Activated CD8-positive, alpha-beta T cell treated with anti-CD3 and anti-CD28 coated beads for 36 hours (primary cell): ENCODE measurements around the gene ZFP36L1. TPM values are rescaled to one million over a fixed set of nuclear protein-coding genes. Genes with fewer than 3 reads are reported as not detected.

Experiments
- ATAC-seq: fragments of 200-7000 bp; cut with Tn5 transposase; one replicate; pipeline ENCODE4 v1.10.0; 2021; ENCODE audit warnings: mild to moderate bottlenecking, moderate library complexity
- CTCF ChIA-PET: fragments of 350-600 bp; sonication (Branson Sonifier 250); formaldehyde crosslinking; loops from one replicate; lab custom pipeline; 2021; ENCODE audit warnings: antibody characterized with exemption; lab: Charles Lee
- POLR2A ChIA-PET: fragments of 350-600 bp; sonication (Branson Sonifier 250); formaldehyde crosslinking; loops from one replicate; lab custom pipeline; 2021; ENCODE audit warnings: antibody characterized with exemption; lab: Charles Lee
- DNase-seq: peaks from one replicate; pipeline ENCODE4 v3.0.0-alpha.2; 2020
- H3K27ac Mint-ChIP-seq: one replicate; pipeline ENCODE4 v1.8.0; 2021; ENCODE audit warnings: mild to moderate bottlenecking, mixed read lengths
- H3K27me3 Mint-ChIP-seq: one replicate; pipeline ENCODE4 v1.8.0; 2021; ENCODE audit warnings: mixed read lengths
- H3K36me3 Mint-ChIP-seq: one replicate; pipeline ENCODE4 v1.8.0; 2021; ENCODE audit warnings: low read depth, mixed read lengths
- H3K4me1 Mint-ChIP-seq: one replicate; pipeline ENCODE4 v1.8.0; 2021; ENCODE audit warnings: low read depth, mixed read lengths
- H3K4me3 Mint-ChIP-seq: one replicate; pipeline ENCODE4 v1.8.0; 2021; ENCODE audit warnings: mild to moderate bottlenecking, moderate library complexity, mixed read lengths
- H3K9me3 Mint-ChIP-seq: one replicate; pipeline ENCODE4 v1.8.0; 2021; ENCODE audit warnings: mixed read lengths
- intact Hi-C: fragments of 100-400 bp; cut with micrococcal nuclease; formaldehyde crosslinking; loops from one replicate; pipeline ENCODE4 v1.10.0; 2022
- total RNA-seq, 2 experiments: library from RNA; stranded (reverse); gene quantifications; one replicate each; pipeline ENCODE4 v1.2.3, GENCODE V29; 2021
- TF ChIP-seq, protein P1 (sequence below): fragments of 200-600 bp; IDR thresholded peaks from one replicate; pipeline ENCODE4 v1.8.0; 2022; ENCODE audit warnings: antibody characterized with exemption, mild to moderate bottlenecking

The ZFP36L1 gene
- total RNA-seq, 2 experiments from 2014 or later = 57.4 to 60.6 TPM

- H3K36me3 Mint-ChIP-seq = peaks cover 16% of the 10 kb centered on the region
- ATAC-seq (no peak), DNase-seq (no peak)
- POLR2A ChIA-PET = interaction anchor here (0.7 to 3.7 kb wide), 4 partner anchors 12 to 138 kb away, joined by 3 to 21 read pairs (median 6); no protein-coding TSS in a partner anchor
- no peaks in the 10 kb centered on the region for H3K27me3 Mint-ChIP-seq
- intact Hi-C loops = no loop called here
- H3K4me1 Mint-ChIP-seq = peaks cover 52% of the 10 kb centered on the region
- CTCF ChIA-PET = interaction anchor here (1.0 to 5.8 kb wide), 3 partner anchors 11 to 15 kb away, joined by 3 to 44 read pairs (median 3); no protein-coding TSS in a partner anchor
- H3K9me3 Mint-ChIP-seq = peaks cover 20% of the 10 kb centered on the region
- TF ChIP-seq, protein P1, sequence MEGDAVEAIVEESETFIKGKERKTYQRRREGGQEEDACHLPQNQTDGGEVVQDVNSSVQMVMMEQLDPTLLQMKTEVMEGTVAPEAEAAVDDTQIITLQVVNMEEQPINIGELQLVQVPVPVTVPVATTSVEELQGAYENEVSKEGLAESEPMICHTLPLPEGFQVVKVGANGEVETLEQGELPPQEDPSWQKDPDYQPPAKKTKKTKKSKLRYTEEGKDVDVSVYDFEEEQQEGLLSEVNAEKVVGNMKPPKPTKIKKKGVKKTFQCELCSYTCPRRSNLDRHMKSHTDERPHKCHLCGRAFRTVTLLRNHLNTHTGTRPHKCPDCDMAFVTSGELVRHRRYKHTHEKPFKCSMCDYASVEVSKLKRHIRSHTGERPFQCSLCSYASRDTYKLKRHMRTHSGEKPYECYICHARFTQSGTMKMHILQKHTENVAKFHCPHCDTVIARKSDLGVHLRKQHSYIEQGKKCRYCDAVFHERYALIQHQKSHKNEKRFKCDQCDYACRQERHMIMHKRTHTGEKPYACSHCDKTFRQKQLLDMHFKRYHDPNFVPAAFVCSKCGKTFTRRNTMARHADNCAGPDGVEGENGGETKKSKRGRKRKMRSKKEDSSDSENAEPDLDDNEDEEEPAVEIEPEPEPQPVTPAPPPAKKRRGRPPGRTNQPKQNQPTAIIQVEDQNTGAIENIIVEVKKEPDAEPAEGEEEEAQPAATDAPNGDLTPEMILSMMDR = no peak
- no peak overlapping the region for H3K4me3 Mint-ChIP-seq
- no peak overlapping the region for H3K27ac Mint-ChIP-seq
Observed at GRCh38 chr14:68800953-68801352, 8.1 kb upstream of the ZFP36L1 start.

DNA sequence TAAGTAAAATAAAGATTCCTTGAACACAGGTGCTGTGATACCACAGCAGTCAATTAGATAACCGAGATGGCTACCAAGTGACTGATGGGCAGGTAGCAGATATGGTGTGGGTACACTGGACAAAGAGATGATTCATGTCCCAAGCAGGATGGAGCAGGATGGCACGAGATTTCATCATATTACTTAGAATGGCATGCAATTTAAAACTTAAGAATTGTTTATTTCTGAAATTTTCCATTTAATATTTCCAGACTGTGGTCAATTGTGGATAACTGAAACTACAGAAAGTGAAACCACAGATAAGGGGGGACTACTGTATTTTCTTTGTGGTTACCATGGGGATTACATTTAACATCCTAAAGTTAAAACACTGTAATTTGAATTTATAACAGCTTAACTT is 7.5 kb upstream of the ZFP36L1 start:
- intact Hi-C loops = no loop called here
- no peak overlapping the region for H3K4me3 Mint-ChIP-seq
- ATAC-seq = no peak
- TF ChIP-seq, protein P1 = no peak
- peaks cover 49% of the 10 kb centered on the region for H3K4me1 Mint-ChIP-seq
- H3K9me3 Mint-ChIP-seq = peaks cover 20% of the 10 kb centered on the region
- H3K36me3 Mint-ChIP-seq = peaks cover 16% of the 10 kb centered on the region
- no peak for DNase-seq
- CTCF ChIA-PET = interaction anchor here (1.0 to 5.8 kb wide), 3 partner anchors 11 to 15 kb away, joined by 3 to 44 read pairs (median 3); no protein-coding TSS in a partner anchor
- H3K27me3 Mint-ChIP-seq = no peaks in the 10 kb centered on the region
- H3K27ac Mint-ChIP-seq = peak overlapping the region; percentile 70
- POLR2A ChIA-PET = interaction anchor here (1.2 to 3.7 kb wide), 3 partner anchors 13 to 19 kb away, joined by 4 to 21 read pairs (median 9); no protein-coding TSS in a partner anchor

- intact Hi-C loops = no loop called here
- CTCF ChIA-PET = interaction anchor here (0.7 to 4.8 kb wide), 4 partner anchors 9 to 327 kb away, joined by 3 to 57 read pairs (median 5); no protein-coding TSS in a partner anchor
- H3K4me1 Mint-ChIP-seq = peaks cover 56% of the 10 kb centered on the region
- H3K9me3 Mint-ChIP-seq = peaks cover 13% of the 10 kb centered on the region
- no peak overlapping the region for H3K4me3 Mint-ChIP-seq
- no peaks in the 10 kb centered on the region for H3K27me3 Mint-ChIP-seq
- H3K27ac Mint-ChIP-seq = peak overlapping the region; percentile 30
- DNase-seq (no peak), ATAC-seq (no peak)
- POLR2A ChIA-PET = interaction anchor here (0.6 to 4.7 kb wide), 4 partner anchors 8 to 116 kb away, joined by 3 to 32 read pairs (median 4); no protein-coding TSS in a partner anchor
- H3K36me3 Mint-ChIP-seq = peaks cover 20% of the 10 kb centered on the region
- TF ChIP-seq, protein P1 = no peak
Observed at GRCh38 chr14:68798621-68799020, 5.8 kb upstream of the ZFP36L1 start.

DNA sequence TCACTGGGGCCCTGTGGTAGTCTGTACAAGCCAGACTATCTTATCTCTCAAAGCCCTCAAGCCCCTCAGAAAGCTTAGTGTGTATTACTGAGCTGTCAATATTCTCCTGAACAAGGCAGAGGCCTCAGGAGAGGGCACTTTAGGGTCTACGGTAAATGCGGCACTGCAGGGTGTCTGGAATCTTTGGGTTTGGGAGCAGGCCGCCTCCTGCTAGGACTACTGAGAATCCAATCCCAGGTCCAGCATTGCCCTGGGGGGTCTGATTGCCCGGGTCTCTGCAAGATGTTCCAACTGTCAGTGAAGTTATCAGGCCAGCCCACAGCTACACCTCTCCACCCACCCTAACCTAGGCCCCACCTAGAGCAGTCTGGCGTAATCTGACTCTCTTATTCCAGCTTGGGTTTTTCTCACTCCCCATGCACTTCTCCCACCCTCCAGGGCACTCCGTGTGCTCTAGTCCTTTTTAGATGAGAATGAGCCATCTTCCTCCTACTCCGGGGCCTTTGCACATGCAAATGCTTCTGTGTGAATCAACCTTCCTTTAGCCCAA is 4.3 kb upstream of the ZFP36L1 start:
- POLR2A ChIA-PET = interaction anchor here (1.9 to 8.6 kb wide), 6 partner anchors 9 to 514 kb away, joined by 8 to 161 read pairs (median 26); no protein-coding TSS in a partner anchor
- Mint-ChIP-seq H3K9me3 (peaks cover 13% of the 10 kb centered on the region), H3K27ac (peak overlapping the region; percentile 100), H3K27me3 (no peaks in the 10 kb centered on the region), H3K4me3 (peak overlapping the region; percentile 88), H3K36me3 (peaks cover 26% of the 10 kb centered on the region), H3K4me1 (peaks cover 56% of the 10 kb centered on the region)
- CTCF ChIA-PET = interaction anchor here (0.9 to 4.8 kb wide), 5 partner anchors 12 to 325 kb away, joined by 3 to 57 read pairs (median 11); no protein-coding TSS in a partner anchor
- TF ChIP-seq, protein P1 = no peak
- DNase-seq (peak; percentile 31), ATAC-seq (no peak)
- intact Hi-C loops = no loop called here
